Breast epithelium (tissue), 3 donors: ENCODE results near the gene CDK19.

Source experiments
- POLR2AphosphoS5 ChIP-seq, 3 donors: sonication (generic); formaldehyde crosslinking; IDR thresholded peaks; one replicate each; pipeline ENCODE4 v1.6.1; 2017; ENCODE audit warnings: antibody characterized with exemption in 3 of 3
- TF ChIP-seq, protein P1 (sequence below), 3 donors: fragments of 450-650 bp; IDR thresholded peaks; one replicate each; pipeline ENCODE4 v1.5.1; 2016 to 2017; ENCODE audit warnings: antibody characterized with exemption in 3 of 3, mild to moderate bottlenecking in 3 of 3, moderate library complexity in 3 of 3

DNA sequence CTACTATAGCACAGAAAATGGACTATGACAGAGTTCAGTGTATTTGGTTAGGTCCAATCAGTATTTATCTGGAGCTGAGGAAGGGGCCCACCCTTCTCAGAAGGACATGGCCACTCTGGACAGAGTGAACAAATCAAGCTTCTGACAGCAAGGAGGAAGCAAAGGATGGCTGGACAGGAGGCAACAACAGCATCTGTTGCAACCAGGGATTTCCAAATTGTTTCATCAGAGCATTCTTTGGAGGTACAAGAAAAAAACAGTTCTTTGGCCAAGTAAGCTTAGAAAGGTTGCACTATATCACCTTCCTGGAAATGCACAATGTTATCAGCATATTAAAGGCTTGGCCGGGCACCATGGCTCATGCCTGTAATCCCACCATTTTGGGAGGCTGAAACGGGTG is 220.2 kb downstream of the CDK19 start:
- no peak for TF ChIP-seq POLR2AphosphoS5 (IDR thresholded peaks at IDR 0.05)
- TF ChIP-seq, protein P1, sequence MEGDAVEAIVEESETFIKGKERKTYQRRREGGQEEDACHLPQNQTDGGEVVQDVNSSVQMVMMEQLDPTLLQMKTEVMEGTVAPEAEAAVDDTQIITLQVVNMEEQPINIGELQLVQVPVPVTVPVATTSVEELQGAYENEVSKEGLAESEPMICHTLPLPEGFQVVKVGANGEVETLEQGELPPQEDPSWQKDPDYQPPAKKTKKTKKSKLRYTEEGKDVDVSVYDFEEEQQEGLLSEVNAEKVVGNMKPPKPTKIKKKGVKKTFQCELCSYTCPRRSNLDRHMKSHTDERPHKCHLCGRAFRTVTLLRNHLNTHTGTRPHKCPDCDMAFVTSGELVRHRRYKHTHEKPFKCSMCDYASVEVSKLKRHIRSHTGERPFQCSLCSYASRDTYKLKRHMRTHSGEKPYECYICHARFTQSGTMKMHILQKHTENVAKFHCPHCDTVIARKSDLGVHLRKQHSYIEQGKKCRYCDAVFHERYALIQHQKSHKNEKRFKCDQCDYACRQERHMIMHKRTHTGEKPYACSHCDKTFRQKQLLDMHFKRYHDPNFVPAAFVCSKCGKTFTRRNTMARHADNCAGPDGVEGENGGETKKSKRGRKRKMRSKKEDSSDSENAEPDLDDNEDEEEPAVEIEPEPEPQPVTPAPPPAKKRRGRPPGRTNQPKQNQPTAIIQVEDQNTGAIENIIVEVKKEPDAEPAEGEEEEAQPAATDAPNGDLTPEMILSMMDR (IDR thresholded peaks at IDR 0.05), result no peak
